Muscle layer of colon (tissue), 2 donors: ENCODE results near the gene GABPB1.
A peak's percentile ranks its signal among the peaks of the same experiment; 100 is the strongest.
"Not testable (repeated sequence)": the region's sequence is repeated elsewhere in the genome, so short reads cannot be mapped to it uniquely, and the experiment has no call there.

Experiments used
- H3K27ac ChIP-seq: one replicate; pipeline ENCODE4 v1.7.0; 2013; ENCODE audit warnings: low read depth, mild to moderate bottlenecking, low read length, moderate library complexity
- H3K27me3 ChIP-seq, 2 donors: one replicate each; pipeline ENCODE4 v1.7.0; 2013; ENCODE audit warnings: low read length in 2 of 2, mild to moderate bottlenecking in 2 of 2; ENCODE audit not compliant: insufficient read depth in 2 of 2, control insufficient read depth in 1 of 2
- H3K36me3 ChIP-seq: one replicate; pipeline ENCODE4 v1.7.0; 2013; ENCODE audit warnings: mild to moderate bottlenecking, low read length; ENCODE audit not compliant: insufficient read depth
- H3K4me1 ChIP-seq: one replicate; pipeline ENCODE4 v1.7.0; 2013; ENCODE audit warnings: mild to moderate bottlenecking, low read length; ENCODE audit not compliant: insufficient read depth
- H3K4me3 ChIP-seq, 2 donors: one replicate each; pipeline ENCODE4 v1.7.0; 2013; ENCODE audit warnings: low read length in 2 of 2, low read depth in 1 of 2, mild to moderate bottlenecking in 1 of 2, moderate library complexity in 1 of 2
- H3K9ac ChIP-seq: one replicate; pipeline ENCODE4 v1.7.0; 2013; ENCODE audit warnings: low read length
- H3K9me3 ChIP-seq: one replicate; pipeline ENCODE4 v1.7.0; 2013; ENCODE audit warnings: mild to moderate bottlenecking, low read length
- donor health status: abdominal sarcoma.
- donor health status: Adenocarcinoma of cecum.

GABPB1 gene

GRCh38 chr15:50354838-50355618 is at the start of gene GABPB1:
GABPB1 (minus strand) TSS chr15:50355198; CDS start chr15:50309798, 45,400 bp downstream.
- H3K27me3 ChIP-seq, result no peaks in the 10 kb centered on the region
- peaks cover 43% of the 10 kb centered on the region for H3K4me1 ChIP-seq
- H3K9ac ChIP-seq, result peak within 1 kb of the TSS; percentile 92
- H3K27ac ChIP-seq, result peak within 1 kb of the TSS; percentile 99
- H3K36me3 ChIP-seq, result no peaks in the 10 kb centered on the region
- no peaks in the 10 kb centered on the region for H3K9me3 ChIP-seq
- H3K4me3 ChIP-seq, result peak within 1 kb of the TSS; percentile 53 to 96

GRCh38 chr15:50391561-50391960 is 36.6 kb upstream of the GABPB1 start:
- H3K27ac ChIP-seq, H3K4me3 ChIP-seq, H3K9me3 ChIP-seq, H3K27me3 ChIP-seq, H3K9ac ChIP-seq, H3K4me1 ChIP-seq, H3K36me3 ChIP-seq: not testable (repeated sequence)

GRCh38 chr15:50390554-50391264 is 35.7 kb upstream of the GABPB1 start:
- Histone ChIP-seq H3K36me3 (no peaks in the 10 kb centered on the region), H3K9me3 (no peaks in the 10 kb centered on the region), H3K27ac (no peak overlapping the region), H3K4me1 (no peaks in the 10 kb centered on the region), H3K4me3 (no peak overlapping the region), H3K27me3 (no peaks in the 10 kb centered on the region), H3K9ac (no peak overlapping the region)

GRCh38 chr15:50382408-50382807 is 27.4 kb upstream of the GABPB1 start:
- H3K4me3 ChIP-seq, H3K9ac ChIP-seq, H3K27me3 ChIP-seq, H3K36me3 ChIP-seq, H3K4me1 ChIP-seq, H3K9me3 ChIP-seq, H3K27ac ChIP-seq: not testable (repeated sequence)

GRCh38 chr15:50381438-50381837 is 26.4 kb upstream of the GABPB1 start:
- Histone ChIP-seq H3K4me3 (no peak overlapping the region), H3K27me3 (no peaks in the 10 kb centered on the region), H3K27ac (no peak overlapping the region), H3K9me3 (no peaks in the 10 kb centered on the region), H3K36me3 (no peaks in the 10 kb centered on the region), H3K4me1 (no peaks in the 10 kb centered on the region), H3K9ac (no peak overlapping the region)

- no peaks in the 10 kb centered on the region for H3K36me3 ChIP-seq
- H3K27me3 ChIP-seq, result no peaks in the 10 kb centered on the region
- no peaks in the 10 kb centered on the region for H3K9me3 ChIP-seq
- H3K4me3 ChIP-seq, result no peak overlapping the region
- no peak overlapping the region for H3K27ac ChIP-seq
- H3K4me1 ChIP-seq, result no peaks in the 10 kb centered on the region
- H3K9ac ChIP-seq, result no peak overlapping the region
Measured at GRCh38 chr15:50380089-50380488, 25.1 kb upstream of the GABPB1 start.

GRCh38 chr15:50379413-50379812 is 24.4 kb upstream of the GABPB1 start:
- H3K4me1 ChIP-seq, H3K4me3 ChIP-seq, H3K9me3 ChIP-seq, H3K27ac ChIP-seq, H3K27me3 ChIP-seq, H3K36me3 ChIP-seq, H3K9ac ChIP-seq: not testable (repeated sequence)

GRCh38 chr15:50378776-50379175 is 23.8 kb upstream of the GABPB1 start:
- Histone ChIP-seq H3K27me3 (no peaks in the 10 kb centered on the region), H3K4me3 (no peak overlapping the region), H3K4me1 (no peaks in the 10 kb centered on the region), H3K9me3 (no peaks in the 10 kb centered on the region), H3K36me3 (no peaks in the 10 kb centered on the region), H3K9ac (no peak overlapping the region), H3K27ac (no peak overlapping the region)

- H3K27ac ChIP-seq, result no peak overlapping the region
- no peaks in the 10 kb centered on the region for H3K9me3 ChIP-seq
- no peaks in the 10 kb centered on the region for H3K36me3 ChIP-seq
- H3K27me3 ChIP-seq, result no peaks in the 10 kb centered on the region
- no peaks in the 10 kb centered on the region for H3K4me1 ChIP-seq
- H3K9ac ChIP-seq, result no peak overlapping the region
- H3K4me3 ChIP-seq, result no peak overlapping the region
Measured at GRCh38 chr15:50377867-50378751, 23.1 kb upstream of the GABPB1 start.

- not testable (repeated sequence) for H3K9me3 ChIP-seq, H3K4me1 ChIP-seq, H3K36me3 ChIP-seq, H3K27me3 ChIP-seq, H3K4me3 ChIP-seq, H3K27ac ChIP-seq, H3K9ac ChIP-seq
Measured at GRCh38 chr15:50369564-50369963, 14.6 kb upstream of the GABPB1 start.

GRCh38 chr15:50365971-50366370 is 11.0 kb upstream of the GABPB1 start:
- no peak overlapping the region for H3K9ac ChIP-seq

More at GRCh38 chr15:50365971-50366370, 11.0 kb upstream of the GABPB1 start:
- H3K27me3 ChIP-seq, result no peaks in the 10 kb centered on the region
- no peaks in the 10 kb centered on the region for H3K9me3 ChIP-seq
- H3K27ac ChIP-seq, result no peak overlapping the region
- no peaks in the 10 kb centered on the region for H3K36me3 ChIP-seq
- no peak overlapping the region for H3K4me3 ChIP-seq
- H3K4me1 ChIP-seq, result no peaks in the 10 kb centered on the region
